ENCODE measurements around the gene REXO2. TPM values are rescaled to one million over a fixed set of nuclear protein-coding genes. Genes with fewer than 3 reads are reported as not detected.

The REXO2 gene
- total and polyA plus RNA-seq, 2 of the 8 experiments (the other 6 are each of a cell fraction or from before 2014, with no cell fraction given) = 111 to 114 TPM

DNA sequence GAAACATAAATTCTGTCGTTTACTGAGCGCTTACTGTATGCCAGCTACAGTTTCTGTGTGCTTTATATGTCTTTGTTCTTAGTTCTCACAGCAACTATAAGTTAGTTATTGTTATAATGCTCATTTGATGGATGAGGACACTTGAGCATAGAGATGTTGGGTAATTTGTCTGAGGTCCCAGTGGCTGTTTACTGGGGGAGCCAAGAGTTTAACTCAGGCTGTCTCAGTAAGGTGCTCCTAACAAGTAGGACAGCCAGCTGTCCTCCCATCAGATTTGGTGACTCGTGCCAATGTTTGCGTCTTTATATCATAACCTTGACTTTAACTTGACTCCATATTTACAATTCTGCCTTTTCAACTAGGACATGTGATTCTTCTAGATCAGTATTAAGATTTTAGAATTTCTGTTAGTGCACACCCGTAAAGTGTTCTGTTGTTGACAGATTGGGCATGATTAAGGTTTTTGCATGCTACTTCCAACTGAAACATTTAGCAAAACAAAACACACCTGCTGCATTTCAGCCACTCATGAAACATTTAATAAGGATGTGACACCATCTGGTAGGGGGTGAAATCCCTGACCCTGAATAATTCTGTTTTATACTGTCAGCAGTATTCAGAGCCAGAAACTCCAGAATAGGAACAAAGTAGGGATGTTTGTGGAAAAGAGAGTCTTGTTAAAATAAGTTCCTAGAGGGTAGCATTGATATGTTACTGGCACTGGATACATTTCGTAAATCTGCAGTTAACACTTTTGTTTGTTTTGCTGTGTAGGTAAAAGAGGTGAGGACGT lies 1.9 kb downstream of the REXO2 start:
- H4K8ac ChIP-seq (ENCODE audit: extremely low read depth, insufficient read depth, low read length) = no peak overlapping the region
- peak overlapping the region; percentile 68 to 88; a peak in 3 of 4 replicates for H3K4me2 ChIP-seq (ENCODE audit: insufficient read depth in 1 of 2, low read depth in 2 of 2, low read length in 2 of 2)
- ChIA-PET POLR2A (ENCODE audit: partially characterized antibody) (no interaction called here), CTCF (ENCODE audit: partially characterized antibody) (interaction anchor here (0.8 kb wide), 1 partner anchor 11 kb away, joined by 3 read pairs; no protein-coding TSS in a partner anchor)
- peaks cover 2 to 12% (median 7%) of the 10 kb centered on the region in 4 experiments; a peak in 6 of 7 replicates for H3K4me1 ChIP-seq (replicated peaks in 1 of 4; ENCODE audit: control insufficient read depth in 3 of 4, insufficient read depth in 4 of 4, low read length in 3 of 4)
- 84% methylated on average over 7 of the region's 7 CpGs; no CpG with 5 or more reads in 1 of the 2 experiments for WGBS, 2 experiments (ENCODE audit: extremely low coverage in 1 of 2, insufficient coverage in 1 of 2, insufficient read length in 1 of 2, insufficient replicate concordance in 2 of 2, low coverage in 1 of 2, low lambda C conversion rate in 2 of 2, missing lambda C conversion rate in 1 of 2)
- H2BK5ac ChIP-seq (ENCODE audit: low read depth, low read length) = no peak overlapping the region
- DNase-seq (ENCODE audit: low read depth in 1 of 2, low spot score in 2 of 2) (no peak), FAIRE-seq (no peak)
- H3K9me3 ChIP-seq (ENCODE audit: insufficient read depth in 2 of 2, low read depth in 1 of 2, low read length in 1 of 2) = no peaks in the 10 kb centered on the region
- H3K4ac ChIP-seq (replicated peaks; ENCODE audit: insufficient read length, low read depth, low read length) = no peak overlapping the region
- no peak overlapping the region for H2BK120ac ChIP-seq (replicated peaks; ENCODE audit: low read depth, low read length)
- H2BK12ac ChIP-seq (ENCODE audit: low read depth, low read length) = no peak overlapping the region
- H3K23ac ChIP-seq (ENCODE audit: insufficient read length) = no peak overlapping the region
- no peak for TF ChIP-seq SIRT6 (IDR thresholded peaks at IDR 0.05; ENCODE audit: low read length)
- no peak for TF ChIP-seq E2F6 (IDR thresholded peaks at IDR 0.05)
- TF ChIP-seq TAF1 (IDR thresholded peaks at IDR 0.05; ENCODE audit: low read depth, low read length) = no peak
- no peak for TF ChIP-seq CBX8 (IDR thresholded peaks at IDR 0.05; ENCODE audit: borderline replicate concordance, low read depth, low read length)
- TF ChIP-seq YY1 (IDR thresholded peaks at IDR 0.05; ENCODE audit: low read depth, low read length) = no peak
- no peak for TF ChIP-seq TEAD4 (IDR thresholded peaks at IDR 0.05; ENCODE audit: low read depth, low read length)
- no peak for TF ChIP-seq POLR2A (IDR thresholded peaks at IDR 0.05; ENCODE audit: control extremely low read depth in 1 of 2, low read depth in 2 of 2, low read length in 2 of 2)
- no peak for TF ChIP-seq BCL11A (IDR thresholded peaks at IDR 0.05; ENCODE audit: low read depth in 2 of 2, low read length in 2 of 2)
- TF ChIP-seq RBBP5 (IDR thresholded peaks at IDR 0.05; ENCODE audit: borderline replicate concordance, low read depth, low read length) = no peak
- TF ChIP-seq SRF (IDR thresholded peaks at IDR 0.05; ENCODE audit: low read depth, low read length) = no peak
- no peak overlapping the region for H3K9ac ChIP-seq (replicated peaks in 1 of 4; ENCODE audit: extremely low read depth in 1 of 4, low read depth in 3 of 4, low read length in 3 of 4)
- H3K79me2 ChIP-seq (ENCODE audit: control insufficient read depth in 1 of 2, insufficient read depth in 2 of 2, low read length in 2 of 2) = peaks cover 19 to 69% of the 10 kb centered on the region in 2 experiments; a peak in 3 of 4 replicates
- no peak overlapping the region for H2AFZ ChIP-seq (ENCODE audit: low read length)
- no peak overlapping the region for H2BK15ac ChIP-seq (ENCODE audit: low read length)
- H3K18ac ChIP-seq (ENCODE audit: extremely low read depth, low read length) = no peak overlapping the region
- H3K23me2 ChIP-seq (ENCODE audit: low read depth, low read length) = no peaks in the 10 kb centered on the region; the same call in 1 of the 2 replicates
- H3K14ac ChIP-seq (ENCODE audit: insufficient read length) = no peak overlapping the region
- no peaks in the 10 kb centered on the region; the same call in 1 of the 2 replicates for H3K79me1 ChIP-seq (ENCODE audit: low read depth, low read length)
- no peak overlapping the region for H2AK5ac ChIP-seq (ENCODE audit: low read depth, low read length)
- H3K36me3 ChIP-seq (ENCODE audit: control insufficient read depth in 2 of 4, insufficient read depth in 4 of 4, low read length in 3 of 4) = peaks cover 0 to 19% (median 4%) of the 10 kb centered on the region in 4 experiments; a peak in 5 of 8 replicates
- H3K27ac ChIP-seq (ENCODE audit: low read depth, low read length) = no peak overlapping the region
- no peak overlapping the region for H4K5ac ChIP-seq (ENCODE audit: insufficient read length, low read depth, low read length)
- no peak overlapping the region for H4K91ac ChIP-seq (replicated peaks; ENCODE audit: insufficient read length, low read length)
- H3K27me3 ChIP-seq (replicated peaks in 1 of 4; ENCODE audit: control insufficient read depth in 3 of 4, extremely low read depth in 1 of 4, insufficient read depth in 3 of 4, low read length in 3 of 4) = no peaks in the 10 kb centered on the region
- H4K20me1 ChIP-seq (replicated peaks in 1 of 2; ENCODE audit: control insufficient read depth in 1 of 2, insufficient read depth in 2 of 2, low read length in 2 of 2) = peaks cover 2 to 4% of the 10 kb centered on the region in 2 experiments
- H3K56ac ChIP-seq (replicated peaks; ENCODE audit: insufficient read length, low read depth, low read length) = no peak overlapping the region
- H3K4me3 ChIP-seq (ENCODE audit: extremely low read depth in 1 of 4, insufficient read depth in 2 of 4, low read depth in 3 of 4, low read length in 4 of 4) = peak overlapping the region; percentile 15 to 95 (median 54); a peak in 4 of 8 replicates
- no peak overlapping the region for H2BK20ac ChIP-seq (ENCODE audit: low read length)

Measured in H1 (cell line).